Neutrophil (primary cell): ENCODE measurements around the gene GTPBP4.

ENCODE experiments used
- H3K27ac ChIP-seq: fragments of 200-600 bp; sonication (generic); 2 replicates; pipeline ENCODE4 v1.5.1; 2016; ENCODE audit warnings: mild to moderate bottlenecking, moderate library complexity
- H3K27me3 ChIP-seq: fragments of 200-600 bp; sonication (generic); 2 replicates; pipeline ENCODE4 v1.6.0; 2016; ENCODE audit warnings: mild to moderate bottlenecking
- H3K36me3 ChIP-seq: fragments of 200-600 bp; sonication (generic); 2 replicates; pipeline ENCODE4 v1.5.1; 2017
- H3K4me1 ChIP-seq, 2 experiments: fragments of 200-600 bp in 1 of 2; sonication (generic) in 1 of 2; 1 replicate in 1 of 2; 2 replicates in 1 of 2; pipeline versions ENCODE4 v1.5.1 to v1.6.1; 2013 to 2016; ENCODE audit warnings: low read depth in 1 of 2, low read length in 1 of 2, mild to moderate bottlenecking in 1 of 2, moderate library complexity in 1 of 2; ENCODE audit not compliant: control insufficient read depth in 1 of 2, insufficient read depth in 1 of 2
- H3K4me3 ChIP-seq, 2 experiments: fragments of 200-600 bp in 1 of 2; sonication (generic) in 1 of 2; 1 replicate in 1 of 2; 2 replicates in 1 of 2; pipeline ENCODE4 v1.5.1; 2013 to 2016; ENCODE audit warnings: low read depth in 1 of 2, low read length in 1 of 2, mild to moderate bottlenecking in 1 of 2, moderate library complexity in 1 of 2
- H3K9me3 ChIP-seq: fragments of 200-600 bp; sonication (generic); 2 replicates; pipeline ENCODE4 v1.5.1; 2016
- TF ChIP-seq, protein P1 (sequence below): fragments of 200-600 bp; sonication (generic); IDR thresholded peaks from 2 replicates; pipeline ENCODE4 v1.5.1; 2016; ENCODE audit warnings: antibody characterized with exemption

The GTPBP4 gene

DNA sequence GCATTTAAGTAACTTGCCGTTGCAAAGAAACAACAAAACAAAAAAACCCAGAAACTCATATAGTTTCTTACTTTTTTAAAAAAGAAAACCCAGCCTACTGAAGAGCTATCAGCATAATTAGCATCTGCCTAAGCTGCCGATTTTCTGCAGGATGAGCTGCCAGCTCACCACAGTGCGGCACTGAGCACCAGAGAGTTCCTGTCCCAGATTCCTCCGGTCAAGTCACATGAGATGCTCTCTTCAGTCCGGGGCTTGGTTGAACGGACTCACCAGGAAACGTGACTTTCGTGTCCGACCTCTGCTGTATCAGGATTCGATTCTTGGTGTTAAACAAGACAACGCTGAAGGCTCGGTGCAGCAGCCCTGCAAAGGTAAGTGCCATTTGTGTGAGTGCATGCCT, 34.2 kb downstream of the GTPBP4 start:
- TF ChIP-seq, protein P1, sequence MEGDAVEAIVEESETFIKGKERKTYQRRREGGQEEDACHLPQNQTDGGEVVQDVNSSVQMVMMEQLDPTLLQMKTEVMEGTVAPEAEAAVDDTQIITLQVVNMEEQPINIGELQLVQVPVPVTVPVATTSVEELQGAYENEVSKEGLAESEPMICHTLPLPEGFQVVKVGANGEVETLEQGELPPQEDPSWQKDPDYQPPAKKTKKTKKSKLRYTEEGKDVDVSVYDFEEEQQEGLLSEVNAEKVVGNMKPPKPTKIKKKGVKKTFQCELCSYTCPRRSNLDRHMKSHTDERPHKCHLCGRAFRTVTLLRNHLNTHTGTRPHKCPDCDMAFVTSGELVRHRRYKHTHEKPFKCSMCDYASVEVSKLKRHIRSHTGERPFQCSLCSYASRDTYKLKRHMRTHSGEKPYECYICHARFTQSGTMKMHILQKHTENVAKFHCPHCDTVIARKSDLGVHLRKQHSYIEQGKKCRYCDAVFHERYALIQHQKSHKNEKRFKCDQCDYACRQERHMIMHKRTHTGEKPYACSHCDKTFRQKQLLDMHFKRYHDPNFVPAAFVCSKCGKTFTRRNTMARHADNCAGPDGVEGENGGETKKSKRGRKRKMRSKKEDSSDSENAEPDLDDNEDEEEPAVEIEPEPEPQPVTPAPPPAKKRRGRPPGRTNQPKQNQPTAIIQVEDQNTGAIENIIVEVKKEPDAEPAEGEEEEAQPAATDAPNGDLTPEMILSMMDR: no peak
- Histone ChIP-seq H3K4me1 (no peaks in the 10 kb centered on the region), H3K9me3 (no peaks in the 10 kb centered on the region), H3K27ac (no peak overlapping the region), H3K4me3 (no peak overlapping the region), H3K27me3 (no peaks in the 10 kb centered on the region), H3K36me3 (peaks cover 20% of the 10 kb centered on the region)

DNA sequence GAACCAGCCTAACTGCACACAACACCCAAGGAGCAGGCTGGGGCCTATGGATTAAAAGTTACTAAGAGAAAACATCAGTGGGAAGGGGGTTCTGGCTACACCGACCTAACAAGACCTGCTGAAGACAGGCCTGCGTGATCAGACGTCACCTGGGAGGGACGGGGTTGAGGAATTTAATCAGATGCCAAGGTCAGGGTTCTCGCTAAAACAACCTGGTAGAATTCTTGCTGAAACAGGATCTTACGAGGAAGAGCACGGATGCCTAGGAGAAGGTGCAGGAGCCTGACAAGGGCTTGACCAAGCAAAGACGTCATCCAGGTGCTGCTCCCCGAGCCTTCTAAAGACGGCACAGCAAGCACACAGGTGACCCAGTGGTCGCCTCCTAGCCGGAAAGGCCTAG, 35.9 kb downstream of the GTPBP4 start:
- H3K27ac ChIP-seq: no peak overlapping the region
- no peaks in the 10 kb centered on the region for H3K27me3 ChIP-seq
- TF ChIP-seq, protein P1: no peak
- H3K4me3 ChIP-seq: no peak overlapping the region
- no peaks in the 10 kb centered on the region for H3K9me3 ChIP-seq
- peaks cover 8% of the 10 kb centered on the region for H3K36me3 ChIP-seq
- no peaks in the 10 kb centered on the region for H3K4me1 ChIP-seq

DNA sequence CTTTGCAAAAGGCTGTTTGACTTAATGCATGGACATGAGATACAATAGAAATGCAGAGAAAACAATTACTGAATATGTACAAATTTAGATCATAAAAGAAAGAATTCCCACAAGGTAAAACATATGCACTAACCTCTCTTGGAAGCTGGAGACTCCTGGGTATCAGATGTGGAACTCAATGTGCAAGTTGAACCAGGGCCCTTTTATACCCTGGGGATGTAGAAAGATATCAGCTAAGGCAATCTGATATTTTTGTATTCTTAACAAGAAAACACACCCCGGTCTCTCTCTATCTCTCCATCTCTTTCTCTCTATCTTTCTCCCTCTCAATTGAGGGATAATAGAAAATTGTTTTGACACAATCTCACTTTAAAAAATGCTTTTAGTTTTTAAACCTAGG, 37.4 kb downstream of the GTPBP4 start, which contains the start of gene IDI2:
IDI2 (minus strand) TSS at position 177 of the 400 bp plus-strand sequence. CDS start 1,136 bp downstream, outside the sequence.
- H3K9me3 ChIP-seq: no peaks in the 10 kb centered on the region
- H3K4me1 ChIP-seq: no peaks in the 10 kb centered on the region
- H3K4me3 ChIP-seq: no peak within 1 kb of the TSS
- no peaks in the 10 kb centered on the region for H3K27me3 ChIP-seq
- TF ChIP-seq, protein P1: no peak
- no peak within 1 kb of the TSS for H3K27ac ChIP-seq
- H3K36me3 ChIP-seq: no peaks in the 10 kb centered on the region

DNA sequence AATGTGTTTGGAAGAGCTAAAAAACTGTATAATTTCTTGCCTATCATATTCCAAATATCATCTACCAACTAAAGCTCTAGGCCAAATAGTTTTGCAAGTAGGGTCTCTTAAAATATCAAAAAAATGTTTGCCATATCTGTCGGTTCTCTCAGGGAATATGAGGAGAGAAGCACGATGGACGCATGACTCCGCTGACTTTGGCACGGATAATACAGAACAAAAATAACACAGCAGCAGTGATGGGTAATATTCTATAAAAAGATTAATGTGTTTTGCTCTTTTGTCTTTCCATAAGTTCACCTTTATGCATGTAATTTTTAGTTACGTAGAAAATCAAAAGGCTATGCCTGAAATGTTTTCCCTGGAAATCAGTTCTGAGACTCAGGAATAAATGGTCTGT, 38.3 kb downstream of the GTPBP4 start:
- TF ChIP-seq, protein P1: no peak
- no peak overlapping the region for H3K4me3 ChIP-seq
- H3K36me3 ChIP-seq: no peaks in the 10 kb centered on the region
- H3K27ac ChIP-seq: no peak overlapping the region
- no peaks in the 10 kb centered on the region for H3K4me1 ChIP-seq
- no peaks in the 10 kb centered on the region for H3K27me3 ChIP-seq
- H3K9me3 ChIP-seq: no peaks in the 10 kb centered on the region

DNA sequence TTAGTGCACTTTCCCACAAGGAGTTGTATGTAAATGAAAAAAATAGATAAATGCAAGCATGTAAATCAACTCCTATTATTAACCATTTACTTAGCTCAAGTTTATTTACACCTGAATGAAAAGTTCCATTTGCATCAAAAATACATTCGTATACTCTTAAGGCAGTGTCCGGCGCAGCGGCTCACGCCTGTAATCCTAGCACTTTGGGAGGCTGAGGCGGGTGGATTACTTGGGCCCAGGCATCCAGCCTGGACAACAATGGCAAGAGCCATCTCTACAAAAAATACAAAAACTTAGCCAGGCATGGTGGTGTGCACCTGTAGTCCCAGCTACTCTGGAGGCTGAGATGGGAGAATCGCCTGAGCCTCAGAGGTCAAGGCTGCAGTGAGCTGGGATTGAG, 41.6 kb downstream of the GTPBP4 start:
- no peaks in the 10 kb centered on the region for H3K9me3 ChIP-seq

More for the DNA sequence above, 41.6 kb downstream of the GTPBP4 start:
- H3K4me1 ChIP-seq: no peaks in the 10 kb centered on the region
- TF ChIP-seq, protein P1: no peak
- no peaks in the 10 kb centered on the region for H3K27me3 ChIP-seq
- H3K36me3 ChIP-seq: no peaks in the 10 kb centered on the region
- H3K27ac ChIP-seq: no peak overlapping the region
- no peak overlapping the region for H3K4me3 ChIP-seq
